ENCODE results near the gene CYBRD1. TPM values are rescaled to one million over a fixed set of nuclear protein-coding genes. Genes with fewer than 3 reads are reported as not detected.

The CYBRD1 gene
- total RNA-seq, 4 donors from 2014 or later = 99.4 to 218 (median 157) TPM

DNA sequence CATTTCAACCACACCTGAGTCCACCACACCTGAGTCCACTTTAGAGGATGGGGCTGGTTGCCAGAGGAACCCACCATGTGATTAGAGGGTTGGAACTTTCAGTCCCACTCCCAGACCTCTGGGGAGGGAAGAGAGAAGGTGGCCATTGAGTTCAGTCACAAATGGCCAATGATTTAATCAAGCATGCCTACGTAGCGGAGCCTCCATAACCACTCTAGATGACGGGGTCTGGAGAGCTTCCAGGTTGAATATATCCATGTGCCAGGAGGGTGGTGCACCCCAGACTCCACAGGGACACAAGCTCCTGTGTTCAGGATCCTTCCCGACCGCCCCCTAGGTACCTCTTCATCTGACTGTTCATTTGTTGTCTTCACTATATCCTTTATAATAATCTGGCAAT lies 53.3 kb downstream of the CYBRD1 start:
- DNase-seq (ENCODE audit: low spot score in 2 of 2) = no peak
- WGBS = 76% methylated on average over 5 of the region's 5 CpGs
- Histone ChIP-seq H3K27ac (no peak overlapping the region), H3K27me3 (no peaks in the 10 kb centered on the region), H3K4me3 (no peak overlapping the region), H3K9me3 (no peaks in the 10 kb centered on the region), H3K4me1 (no peaks in the 10 kb centered on the region), H3K36me3 (no peaks in the 10 kb centered on the region)
- TF ChIP-seq POLR2A (IDR thresholded peaks at IDR 0.05) = no peak
- no peak for TF ChIP-seq POLR2AphosphoS5 (IDR thresholded peaks at IDR 0.05)
- TF ChIP-seq EP300 (IDR thresholded peaks at IDR 0.05) = no peak
- TF ChIP-seq, protein P1, sequence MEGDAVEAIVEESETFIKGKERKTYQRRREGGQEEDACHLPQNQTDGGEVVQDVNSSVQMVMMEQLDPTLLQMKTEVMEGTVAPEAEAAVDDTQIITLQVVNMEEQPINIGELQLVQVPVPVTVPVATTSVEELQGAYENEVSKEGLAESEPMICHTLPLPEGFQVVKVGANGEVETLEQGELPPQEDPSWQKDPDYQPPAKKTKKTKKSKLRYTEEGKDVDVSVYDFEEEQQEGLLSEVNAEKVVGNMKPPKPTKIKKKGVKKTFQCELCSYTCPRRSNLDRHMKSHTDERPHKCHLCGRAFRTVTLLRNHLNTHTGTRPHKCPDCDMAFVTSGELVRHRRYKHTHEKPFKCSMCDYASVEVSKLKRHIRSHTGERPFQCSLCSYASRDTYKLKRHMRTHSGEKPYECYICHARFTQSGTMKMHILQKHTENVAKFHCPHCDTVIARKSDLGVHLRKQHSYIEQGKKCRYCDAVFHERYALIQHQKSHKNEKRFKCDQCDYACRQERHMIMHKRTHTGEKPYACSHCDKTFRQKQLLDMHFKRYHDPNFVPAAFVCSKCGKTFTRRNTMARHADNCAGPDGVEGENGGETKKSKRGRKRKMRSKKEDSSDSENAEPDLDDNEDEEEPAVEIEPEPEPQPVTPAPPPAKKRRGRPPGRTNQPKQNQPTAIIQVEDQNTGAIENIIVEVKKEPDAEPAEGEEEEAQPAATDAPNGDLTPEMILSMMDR (IDR thresholded peaks at IDR 0.05) = no peak

GRCh38 chr2:171578127-171578803 lies 56.0 kb downstream of the CYBRD1 start:
- Histone ChIP-seq H3K27ac (no peak overlapping the region), H3K4me1 (no peaks in the 10 kb centered on the region), H3K36me3 (no peaks in the 10 kb centered on the region), H3K4me3 (no peak overlapping the region), H3K27me3 (no peaks in the 10 kb centered on the region), H3K9me3 (no peaks in the 10 kb centered on the region)
- DNase-seq (ENCODE audit: low spot score in 2 of 2) = no peak
- 85% methylated on average over 4 of the region's 4 CpGs for WGBS
- TF ChIP-seq POLR2AphosphoS5 (IDR thresholded peaks at IDR 0.05) = no peak
- TF ChIP-seq EP300 (IDR thresholded peaks at IDR 0.05) = no peak
- TF ChIP-seq POLR2A (IDR thresholded peaks at IDR 0.05) = no peak
- TF ChIP-seq, protein P1 (IDR thresholded peaks at IDR 0.05) = no peak

GRCh38 chr2:171579481-171579880 lies 57.2 kb downstream of the CYBRD1 start:
- Histone ChIP-seq H3K27ac (no peak overlapping the region), H3K27me3 (no peaks in the 10 kb centered on the region), H3K4me3 (no peak overlapping the region), H3K4me1 (no peaks in the 10 kb centered on the region), H3K36me3 (no peaks in the 10 kb centered on the region), H3K9me3 (no peaks in the 10 kb centered on the region)
- no peak for DNase-seq (ENCODE audit: low spot score in 2 of 2)
- WGBS = 50% methylated on average over 1 of the region's 1 CpG
- TF ChIP-seq POLR2A (IDR thresholded peaks at IDR 0.05) = no peak
- TF ChIP-seq POLR2AphosphoS5 (IDR thresholded peaks at IDR 0.05) = no peak
- TF ChIP-seq, protein P1 (IDR thresholded peaks at IDR 0.05) = no peak
- no peak for TF ChIP-seq EP300 (IDR thresholded peaks at IDR 0.05)

- 60% methylated on average over 1 of the region's 1 CpG for WGBS
- no peaks in the 10 kb centered on the region for H3K27me3 ChIP-seq
- H3K9me3 ChIP-seq = no peaks in the 10 kb centered on the region
- H3K4me3 ChIP-seq = no peak overlapping the region
- H3K4me1 ChIP-seq = no peaks in the 10 kb centered on the region
- H3K36me3 ChIP-seq = no peaks in the 10 kb centered on the region
- DNase-seq (ENCODE audit: low spot score in 2 of 2) = no peak
- H3K27ac ChIP-seq = no peak overlapping the region
- TF ChIP-seq POLR2AphosphoS5 (IDR thresholded peaks at IDR 0.05) = no peak
- TF ChIP-seq EP300 (IDR thresholded peaks at IDR 0.05) = no peak
- no peak for TF ChIP-seq POLR2A (IDR thresholded peaks at IDR 0.05)
- TF ChIP-seq, protein P1 (IDR thresholded peaks at IDR 0.05) = no peak
Measured at GRCh38 chr2:171583566-171583965, 61.3 kb downstream of the CYBRD1 start.

GRCh38 chr2:171584001-171584400 lies 61.7 kb downstream of the CYBRD1 start:
- H3K27ac ChIP-seq = no peak overlapping the region
- no peaks in the 10 kb centered on the region for H3K4me1 ChIP-seq
- 79% methylated on average over 1 of the region's 1 CpG for whole genome bisulfite sequencing
- H3K36me3 ChIP-seq = no peaks in the 10 kb centered on the region
- H3K27me3 ChIP-seq = no peaks in the 10 kb centered on the region
- H3K4me3 ChIP-seq = no peak overlapping the region
- TF ChIP-seq, protein P1 (IDR thresholded peaks at IDR 0.05) = no peak
- no peak for TF ChIP-seq POLR2A (IDR thresholded peaks at IDR 0.05)
- TF ChIP-seq EP300 (IDR thresholded peaks at IDR 0.05) = no peak
- no peak for TF ChIP-seq POLR2AphosphoS5 (IDR thresholded peaks at IDR 0.05)
- DNase-seq (ENCODE audit: low spot score in 2 of 2) = no peak
- no peaks in the 10 kb centered on the region for H3K9me3 ChIP-seq
